ENCODE measurements around the gene SDC4.

Gene SDC4

GRCh38 chr20:45345104-45345936 lies 2.9 kb downstream of the SDC4 start:
- Histone ChIP-seq H3K36me3 (ENCODE audit: control insufficient read depth, insufficient read depth, low read length) (no peaks in the 10 kb centered on the region), H3K4me3 (ENCODE audit: insufficient read depth, low read depth, low read length, poor library complexity, severe bottlenecking) (no peak overlapping the region), H3K9me3 (ENCODE audit: control insufficient read depth, low read length) (no peaks in the 10 kb centered on the region), H3K4me1 (ENCODE audit: control insufficient read depth, insufficient read depth, low read length, poor library complexity, severe bottlenecking) (peaks cover 14% of the 10 kb centered on the region), H3K27me3 (replicated peaks; ENCODE audit: control insufficient read depth, insufficient read depth, low read length, poor library complexity, severe bottlenecking) (no peaks in the 10 kb centered on the region), H3K27ac (ENCODE audit: insufficient read depth, low read length, poor library complexity, severe bottlenecking) (no peak overlapping the region)
- DNase-seq: no peak

GRCh38 chr20:45344168-45344860 lies 3.9 kb downstream of the SDC4 start:
- Histone ChIP-seq H3K4me3 (ENCODE audit: insufficient read depth, low read depth, low read length, poor library complexity, severe bottlenecking) (no peak overlapping the region), H3K27me3 (replicated peaks; ENCODE audit: control insufficient read depth, insufficient read depth, low read length, poor library complexity, severe bottlenecking) (no peaks in the 10 kb centered on the region), H3K4me1 (ENCODE audit: control insufficient read depth, insufficient read depth, low read length, poor library complexity, severe bottlenecking) (peaks cover 14% of the 10 kb centered on the region), H3K9me3 (ENCODE audit: control insufficient read depth, low read length) (no peaks in the 10 kb centered on the region), H3K27ac (ENCODE audit: insufficient read depth, low read length, poor library complexity, severe bottlenecking) (no peak overlapping the region), H3K36me3 (ENCODE audit: control insufficient read depth, insufficient read depth, low read length) (no peaks in the 10 kb centered on the region)
- DNase-seq: no peak

DNA sequence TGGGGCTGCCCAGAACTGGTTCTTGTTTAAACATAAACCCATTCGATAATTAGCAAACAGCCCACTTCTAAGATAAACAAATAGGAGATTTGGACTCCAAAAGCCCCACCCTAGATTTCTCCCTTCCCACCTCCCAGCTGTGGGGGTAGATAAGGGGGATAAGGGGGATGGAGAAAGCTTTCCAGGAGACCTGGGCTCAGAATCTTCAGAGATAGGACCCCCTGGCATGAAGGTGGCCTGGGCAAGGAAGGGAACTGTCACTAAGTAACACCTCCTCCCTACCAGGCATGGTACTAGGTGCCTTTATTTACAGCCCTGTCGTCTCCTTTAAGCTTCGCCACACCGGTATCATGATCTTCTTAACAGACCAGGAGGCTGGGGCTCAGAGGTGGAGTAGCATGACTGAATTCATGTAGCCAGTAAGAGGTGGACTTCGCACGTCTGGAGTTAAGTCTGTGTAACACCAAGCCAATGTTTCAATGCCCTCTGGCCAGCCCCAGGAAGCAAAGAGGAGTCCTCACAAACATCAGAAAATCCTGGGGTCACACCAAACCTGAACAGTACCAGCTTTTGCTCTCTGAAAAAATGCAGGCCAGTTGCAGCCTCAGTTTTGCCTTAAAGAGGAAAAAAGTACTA lies 4.6 kb downstream of the SDC4 start:
- H3K4me1 ChIP-seq (ENCODE audit: control insufficient read depth, insufficient read depth, low read length, poor library complexity, severe bottlenecking): peaks cover 14% of the 10 kb centered on the region
- H3K4me3 ChIP-seq (ENCODE audit: insufficient read depth, low read depth, low read length, poor library complexity, severe bottlenecking): no peak overlapping the region
- no peaks in the 10 kb centered on the region for H3K36me3 ChIP-seq (ENCODE audit: control insufficient read depth, insufficient read depth, low read length)
- no peak overlapping the region for H3K27ac ChIP-seq (ENCODE audit: insufficient read depth, low read length, poor library complexity, severe bottlenecking)
- H3K9me3 ChIP-seq (ENCODE audit: control insufficient read depth, low read length): no peaks in the 10 kb centered on the region
- no peak for DNase-seq
- no peaks in the 10 kb centered on the region for H3K27me3 ChIP-seq (replicated peaks; ENCODE audit: control insufficient read depth, insufficient read depth, low read length, poor library complexity, severe bottlenecking)

DNA sequence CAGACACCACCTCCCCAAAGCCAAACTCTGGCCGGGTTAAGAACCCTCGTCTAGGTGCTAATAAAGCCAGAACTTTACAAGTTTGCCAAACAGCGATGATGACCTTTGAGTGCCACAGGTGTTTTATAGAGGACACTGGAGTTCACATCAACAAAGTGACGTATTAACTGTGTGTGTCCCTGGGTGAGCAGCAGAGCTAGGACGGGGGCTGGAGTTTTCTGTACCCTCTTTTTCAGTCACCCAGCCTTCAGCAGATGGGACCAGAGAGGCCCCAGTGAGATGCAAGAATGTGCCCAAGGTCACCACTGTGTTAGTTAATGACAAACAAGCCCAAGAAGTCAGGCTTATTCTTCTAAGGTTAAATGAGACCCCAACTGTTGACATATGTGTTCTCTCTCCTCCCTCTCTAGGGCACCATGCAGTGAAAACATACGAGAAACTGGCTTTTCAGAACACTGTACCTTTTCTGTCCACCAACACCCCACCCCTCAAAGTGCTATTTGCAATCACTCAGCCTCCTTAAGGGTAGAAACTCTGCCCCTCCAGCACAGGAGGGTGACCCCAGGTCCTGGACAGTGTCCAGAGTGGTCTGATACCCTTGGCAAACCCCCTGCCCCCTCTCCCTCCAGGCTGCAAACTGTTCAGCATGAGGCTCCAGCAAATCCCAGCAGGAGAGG lies 5.2 kb downstream of the SDC4 start:
- H3K27ac ChIP-seq (ENCODE audit: insufficient read depth, low read length, poor library complexity, severe bottlenecking): no peak overlapping the region
- peaks cover 14% of the 10 kb centered on the region for H3K4me1 ChIP-seq (ENCODE audit: control insufficient read depth, insufficient read depth, low read length, poor library complexity, severe bottlenecking)
- H3K9me3 ChIP-seq (ENCODE audit: control insufficient read depth, low read length): no peaks in the 10 kb centered on the region
- no peak for DNase-seq
- no peak overlapping the region for H3K4me3 ChIP-seq (ENCODE audit: insufficient read depth, low read depth, low read length, poor library complexity, severe bottlenecking)
- no peaks in the 10 kb centered on the region for H3K27me3 ChIP-seq (replicated peaks; ENCODE audit: control insufficient read depth, insufficient read depth, low read length, poor library complexity, severe bottlenecking)
- no peaks in the 10 kb centered on the region for H3K36me3 ChIP-seq (ENCODE audit: control insufficient read depth, insufficient read depth, low read length)

DNA sequence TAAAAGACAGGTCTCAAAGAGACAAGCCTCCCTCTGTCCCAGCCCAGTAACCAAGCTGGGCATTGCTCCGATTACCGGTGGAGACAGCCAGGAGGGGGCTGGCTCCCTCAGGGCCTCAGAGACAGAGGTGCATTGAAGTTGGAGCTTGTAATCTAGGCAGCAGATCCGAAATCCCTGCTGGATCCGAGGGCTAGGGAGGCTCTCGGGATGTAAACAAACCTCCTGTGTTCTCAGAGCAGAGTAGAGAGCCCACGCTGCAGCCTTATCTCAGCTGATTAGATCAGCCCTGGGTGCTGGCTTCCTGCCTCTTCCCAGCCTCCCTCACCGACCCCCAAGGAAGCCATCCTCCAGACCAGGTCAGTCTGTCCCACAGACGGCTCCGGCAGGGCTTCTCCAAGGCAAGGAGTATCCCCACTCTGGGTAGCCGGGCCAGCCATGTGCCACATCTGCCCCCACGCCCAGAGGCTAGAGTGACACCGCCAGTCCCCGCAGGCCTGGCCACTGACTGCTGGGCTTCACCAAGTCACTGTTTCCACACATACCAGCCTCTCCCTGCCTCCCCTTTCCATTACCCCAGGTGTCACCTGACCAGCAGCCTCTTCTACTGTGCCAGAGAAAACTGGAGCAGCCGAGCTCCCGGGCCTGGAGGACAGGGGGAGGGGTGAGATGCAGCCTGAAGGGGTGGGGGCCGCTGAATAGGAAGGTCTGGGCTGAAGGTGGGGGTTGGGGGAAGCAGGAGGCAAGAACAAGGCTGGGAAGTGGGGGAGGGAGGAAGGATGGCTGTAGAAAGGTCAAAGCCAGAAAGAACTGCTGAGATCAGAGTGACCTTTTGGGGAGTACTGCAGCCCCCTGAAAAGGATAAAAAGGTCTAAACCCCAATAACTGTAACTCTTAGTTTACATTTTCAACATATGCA lies 6.0 kb downstream of the SDC4 start:
- Histone ChIP-seq H3K4me1 (ENCODE audit: control insufficient read depth, insufficient read depth, low read length, poor library complexity, severe bottlenecking) (peaks cover 7% of the 10 kb centered on the region), H3K4me3 (ENCODE audit: insufficient read depth, low read depth, low read length, poor library complexity, severe bottlenecking) (no peak overlapping the region)

GRCh38 chr20:45341579-45341938 lies 6.7 kb downstream of the SDC4 start:
- no peak overlapping the region for H3K27ac ChIP-seq (ENCODE audit: insufficient read depth, low read length, poor library complexity, severe bottlenecking)
- H3K9me3 ChIP-seq (ENCODE audit: control insufficient read depth, low read length): no peaks in the 10 kb centered on the region
- H3K4me3 ChIP-seq (ENCODE audit: insufficient read depth, low read depth, low read length, poor library complexity, severe bottlenecking): no peak overlapping the region
- DNase-seq: no peak
- no peaks in the 10 kb centered on the region for H3K36me3 ChIP-seq (ENCODE audit: control insufficient read depth, insufficient read depth, low read length)
- peaks cover 6% of the 10 kb centered on the region for H3K4me1 ChIP-seq (ENCODE audit: control insufficient read depth, insufficient read depth, low read length, poor library complexity, severe bottlenecking)
- H3K27me3 ChIP-seq (replicated peaks; ENCODE audit: control insufficient read depth, insufficient read depth, low read length, poor library complexity, severe bottlenecking): no peaks in the 10 kb centered on the region

More for the DNA sequence above, 6.0 kb downstream of the SDC4 start:
- no peak for DNase-seq
- H3K27me3 ChIP-seq (replicated peaks; ENCODE audit: control insufficient read depth, insufficient read depth, low read length, poor library complexity, severe bottlenecking): no peaks in the 10 kb centered on the region
- H3K27ac ChIP-seq (ENCODE audit: insufficient read depth, low read length, poor library complexity, severe bottlenecking): no peak overlapping the region
- H3K36me3 ChIP-seq (ENCODE audit: control insufficient read depth, insufficient read depth, low read length): no peaks in the 10 kb centered on the region
- no peaks in the 10 kb centered on the region for H3K9me3 ChIP-seq (ENCODE audit: control insufficient read depth, low read length)

GRCh38 chr20:45340951-45341350 lies 7.3 kb downstream of the SDC4 start:
- Histone ChIP-seq H3K27ac (ENCODE audit: insufficient read depth, low read length, poor library complexity, severe bottlenecking) (no peak overlapping the region), H3K4me1 (ENCODE audit: control insufficient read depth, insufficient read depth, low read length, poor library complexity, severe bottlenecking) (peaks cover 3% of the 10 kb centered on the region)

GRCh38 chr20:45340236-45340847 lies 7.9 kb downstream of the SDC4 start:
- H3K9me3 ChIP-seq (ENCODE audit: control insufficient read depth, low read length): no peaks in the 10 kb centered on the region
- peaks cover 3% of the 10 kb centered on the region for H3K4me1 ChIP-seq (ENCODE audit: control insufficient read depth, insufficient read depth, low read length, poor library complexity, severe bottlenecking)
- H3K36me3 ChIP-seq (ENCODE audit: control insufficient read depth, insufficient read depth, low read length): no peaks in the 10 kb centered on the region
- no peak for DNase-seq
- H3K4me3 ChIP-seq (ENCODE audit: insufficient read depth, low read depth, low read length, poor library complexity, severe bottlenecking): no peak overlapping the region
- H3K27ac ChIP-seq (ENCODE audit: insufficient read depth, low read length, poor library complexity, severe bottlenecking): no peak overlapping the region
- H3K27me3 ChIP-seq (replicated peaks; ENCODE audit: control insufficient read depth, insufficient read depth, low read length, poor library complexity, severe bottlenecking): no peaks in the 10 kb centered on the region

More at GRCh38 chr20:45340951-45341350, 7.3 kb downstream of the SDC4 start:
- DNase-seq: no peak
- H3K27me3 ChIP-seq (replicated peaks; ENCODE audit: control insufficient read depth, insufficient read depth, low read length, poor library complexity, severe bottlenecking): no peaks in the 10 kb centered on the region
- H3K9me3 ChIP-seq (ENCODE audit: control insufficient read depth, low read length): no peaks in the 10 kb centered on the region
- no peak overlapping the region for H3K4me3 ChIP-seq (ENCODE audit: insufficient read depth, low read depth, low read length, poor library complexity, severe bottlenecking)
- H3K36me3 ChIP-seq (ENCODE audit: control insufficient read depth, insufficient read depth, low read length): no peaks in the 10 kb centered on the region

DNA sequence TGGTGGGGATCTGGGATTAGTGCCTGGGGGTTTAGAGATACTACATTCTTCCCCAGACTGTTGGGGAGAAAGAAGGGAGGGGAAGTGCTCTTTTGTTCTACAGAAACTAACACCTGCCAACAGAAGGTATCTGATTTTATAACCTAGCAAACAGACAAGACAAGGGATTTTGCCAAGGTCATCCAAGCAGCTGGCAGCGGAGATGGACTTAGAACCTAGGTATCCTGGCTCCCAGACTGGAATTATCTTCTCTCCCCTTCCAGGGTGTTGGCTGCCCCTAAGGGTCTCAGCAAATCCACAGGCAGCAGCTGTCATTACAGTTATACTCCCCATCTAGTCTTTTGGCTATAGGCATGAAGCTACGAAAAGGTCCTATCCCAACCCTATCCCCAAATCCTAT lies 8.4 kb downstream of the SDC4 start:
- no peaks in the 10 kb centered on the region for H3K36me3 ChIP-seq (ENCODE audit: control insufficient read depth, insufficient read depth, low read length)
- H3K27me3 ChIP-seq (replicated peaks; ENCODE audit: control insufficient read depth, insufficient read depth, low read length, poor library complexity, severe bottlenecking): no peaks in the 10 kb centered on the region
- DNase-seq: no peak
- H3K4me3 ChIP-seq (ENCODE audit: insufficient read depth, low read depth, low read length, poor library complexity, severe bottlenecking): no peak overlapping the region
- no peaks in the 10 kb centered on the region for H3K9me3 ChIP-seq (ENCODE audit: control insufficient read depth, low read length)
- peaks cover 3% of the 10 kb centered on the region for H3K4me1 ChIP-seq (ENCODE audit: control insufficient read depth, insufficient read depth, low read length, poor library complexity, severe bottlenecking)
- no peak overlapping the region for H3K27ac ChIP-seq (ENCODE audit: insufficient read depth, low read length, poor library complexity, severe bottlenecking)

All from effector memory CD4-positive, alpha-beta T cell (primary cell).